Activated CD4-positive, alpha-beta T cell treated with anti-CD3 and anti-CD28 coated beads for 36 hours (primary cell): ENCODE results near the gene GNRH2. TPM values are rescaled to one million over a fixed set of nuclear protein-coding genes. Genes with fewer than 3 reads are reported as not detected.
A peak's percentile ranks its signal among the peaks of the same experiment; 100 is the strongest.
"Not testable (repeated sequence)": the region's sequence is repeated elsewhere in the genome, so short reads cannot be mapped to it uniquely, and the experiment has no call there.

Source experiments
- ATAC-seq: fragments of 200-7000 bp; cut with Tn5 transposase; one replicate; pipeline ENCODE4 v1.10.0; 2021; ENCODE audit warnings: mild to moderate bottlenecking, moderate library complexity
- CTCF ChIA-PET: fragments of 350-600 bp; sonication (Branson Sonifier 250); formaldehyde crosslinking; loops from one replicate; lab custom pipeline; 2021; ENCODE audit warnings: antibody characterized with exemption; lab: Charles Lee
- POLR2A ChIA-PET: fragments of 350-600 bp; sonication (Branson Sonifier 250); formaldehyde crosslinking; loops from one replicate; lab custom pipeline; 2021; ENCODE audit warnings: antibody characterized with exemption, inconsistent platforms; lab: Charles Lee
- DNase-seq: peaks from one replicate; pipeline ENCODE4 v3.0.0-alpha.2; 2020
- H3K27ac Mint-ChIP-seq: one replicate; pipeline ENCODE4 v1.8.0; 2021; ENCODE audit warnings: mixed read lengths
- H3K27me3 Mint-ChIP-seq: one replicate; pipeline ENCODE4 v1.8.0; 2021; ENCODE audit warnings: mixed read lengths
- H3K36me3 Mint-ChIP-seq: one replicate; pipeline ENCODE4 v1.8.0; 2021; ENCODE audit warnings: low read depth, mixed read lengths
- H3K4me1 Mint-ChIP-seq: one replicate; pipeline ENCODE4 v1.8.0; 2021; ENCODE audit warnings: mixed read lengths
- H3K4me3 Mint-ChIP-seq: one replicate; pipeline ENCODE4 v1.8.0; 2021; ENCODE audit warnings: mild to moderate bottlenecking, moderate library complexity, mixed read lengths
- H3K9me3 Mint-ChIP-seq: one replicate; pipeline ENCODE4 v1.8.0; 2021; ENCODE audit warnings: low read depth, mixed read lengths
- intact Hi-C, 2 experiments: fragments of 100-400 bp; cut with DNase I in 1 of 2; cut with micrococcal nuclease in 1 of 2; formaldehyde crosslinking; loops; one replicate each; pipeline versions ENCODE4 v1.14.2 to v1.15.1; 2022 to 2024; cut with DNase I, micrococcal nuclease
- total RNA-seq, 2 experiments: library from RNA; stranded (reverse); gene quantifications; one replicate each; pipeline ENCODE4 v1.2.3, GENCODE V29; 2021

Gene GNRH2
- total RNA-seq, 2 experiments from 2014 or later = 8.0 to 8.3 TPM

DNA sequence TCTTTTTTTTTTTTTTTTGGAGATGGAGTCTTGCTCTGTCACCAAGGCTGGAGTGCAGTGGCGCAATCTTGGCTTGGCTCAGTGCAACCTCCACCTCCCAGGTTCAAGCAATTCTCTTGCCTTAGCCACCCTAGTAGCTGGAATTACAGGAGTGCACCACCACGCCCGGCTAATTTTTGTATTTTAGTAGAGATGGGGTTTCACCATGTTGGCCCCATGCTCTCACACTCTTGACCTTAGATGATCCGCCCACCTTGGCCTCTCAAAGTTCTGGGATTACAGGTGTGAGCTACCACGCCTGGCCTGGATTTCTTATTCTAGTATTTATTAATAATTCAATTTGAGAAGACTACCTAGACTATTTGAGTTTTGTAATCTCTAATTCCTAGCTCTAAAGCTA, 28.1 kb upstream of the GNRH2 start:
- ATAC-seq, H3K9me3 Mint-ChIP-seq, H3K27me3 Mint-ChIP-seq: not testable (repeated sequence)
- Mint-ChIP-seq H3K4me1 (peaks cover 72% of the 10 kb centered on the region), H3K36me3 (peaks cover 49% of the 10 kb centered on the region), H3K4me3 (peak overlapping the region; percentile 30), H3K27ac (peak overlapping the region; percentile 95)
- ChIA-PET CTCF (interaction anchor here (0.6 to 1.9 kb wide), 10 partner anchors 12 to 493 kb away, joined by 3 to 9 read pairs (median 4); no protein-coding TSS in a partner anchor), POLR2A (interaction anchor here (0.5 to 2.4 kb wide), 12 partner anchors 10 to 545 kb away, joined by 3 to 39 read pairs (median 8); partner anchors contain the start of gene SNRPB)
- intact Hi-C loops = loop anchor here (1.0 to 2.0 kb wide), 2 partner anchors 15 to 16 kb away; no protein-coding TSS in a partner anchor
- peak; percentile 38 for DNase-seq

DNA sequence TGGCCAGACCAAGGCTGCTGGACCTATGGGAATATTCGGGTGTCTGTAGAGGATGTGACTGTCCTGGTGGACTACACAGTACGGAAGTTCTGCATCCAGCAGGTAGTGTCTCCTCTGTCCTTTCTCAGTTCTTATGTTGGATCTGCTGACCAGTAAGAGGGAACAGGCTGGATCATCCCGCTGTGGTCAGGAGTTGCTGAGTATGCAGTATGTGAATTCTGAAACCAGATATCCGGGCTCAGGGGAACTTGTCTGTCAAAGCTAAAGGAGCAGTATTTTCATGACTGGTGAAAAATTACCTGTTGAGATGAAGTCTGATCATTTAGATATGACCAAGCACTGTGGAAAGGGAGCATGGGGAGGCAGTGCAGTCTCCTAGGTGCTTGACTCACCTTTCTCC, 22.1 kb upstream of the GNRH2 start:
- Mint-ChIP-seq H3K4me1 (peaks cover 18% of the 10 kb centered on the region), H3K36me3 (peaks cover 46% of the 10 kb centered on the region), H3K4me3 (no peak overlapping the region), H3K27me3 (no peaks in the 10 kb centered on the region), H3K27ac (peak overlapping the region; percentile 69), H3K9me3 (no peaks in the 10 kb centered on the region)
- ATAC-seq (no peak), DNase-seq (no peak)
- intact Hi-C loops = no loop called here
- ChIA-PET POLR2A (no interaction called here), CTCF (interaction anchor here (0.6 to 0.8 kb wide), 2 partner anchors 9 to 67 kb away, joined by 3 to 4 read pairs; no protein-coding TSS in a partner anchor)

GRCh38 chr20:3021777-3022176, 21.6 kb upstream of the GNRH2 start:
- intact Hi-C loops = no loop called here
- ChIA-PET CTCF (interaction anchor here (0.8 kb wide), 1 partner anchor 66 kb away, joined by 3 read pairs; no protein-coding TSS in a partner anchor), POLR2A (interaction anchor here (0.6 kb wide), 1 partner anchor 20 kb away, joined by 3 read pairs; no protein-coding TSS in a partner anchor)
- Mint-ChIP-seq H3K27me3 (no peaks in the 10 kb centered on the region), H3K4me3 (no peak overlapping the region), H3K9me3 (no peaks in the 10 kb centered on the region), H3K27ac (peak overlapping the region; percentile 69), H3K36me3 (peaks cover 48% of the 10 kb centered on the region), H3K4me1 (peaks cover 13% of the 10 kb centered on the region)
- ATAC-seq (no peak), DNase-seq (no peak)

GRCh38 chr20:3022559-3023490, 20.6 kb upstream of the GNRH2 start:
- ATAC-seq, H3K27me3 Mint-ChIP-seq, intact Hi-C loops: not testable (repeated sequence)

GRCh38 chr20:3027987-3028386, 15.4 kb upstream of the GNRH2 start:
- Mint-ChIP-seq H3K4me1 (peaks cover 12% of the 10 kb centered on the region), H3K9me3 (no peaks in the 10 kb centered on the region), H3K27ac (no peak overlapping the region), H3K27me3 (no peaks in the 10 kb centered on the region), H3K4me3 (no peak overlapping the region), H3K36me3 (peaks cover 47% of the 10 kb centered on the region)
- POLR2A ChIA-PET = no interaction called here
- intact Hi-C loops = no loop called here
- DNase-seq (no peak), ATAC-seq (no peak)
- CTCF ChIA-PET = no interaction called here

More at GRCh38 chr20:3022559-3023490, 20.6 kb upstream of the GNRH2 start:
- H3K4me1 Mint-ChIP-seq, POLR2A ChIA-PET, H3K4me3 Mint-ChIP-seq, DNase-seq, CTCF ChIA-PET, H3K9me3 Mint-ChIP-seq: not testable (repeated sequence)
- Mint-ChIP-seq H3K36me3 (peaks cover 47% of the 10 kb centered on the region), H3K27ac (peak overlapping the region; percentile 23)

DNA sequence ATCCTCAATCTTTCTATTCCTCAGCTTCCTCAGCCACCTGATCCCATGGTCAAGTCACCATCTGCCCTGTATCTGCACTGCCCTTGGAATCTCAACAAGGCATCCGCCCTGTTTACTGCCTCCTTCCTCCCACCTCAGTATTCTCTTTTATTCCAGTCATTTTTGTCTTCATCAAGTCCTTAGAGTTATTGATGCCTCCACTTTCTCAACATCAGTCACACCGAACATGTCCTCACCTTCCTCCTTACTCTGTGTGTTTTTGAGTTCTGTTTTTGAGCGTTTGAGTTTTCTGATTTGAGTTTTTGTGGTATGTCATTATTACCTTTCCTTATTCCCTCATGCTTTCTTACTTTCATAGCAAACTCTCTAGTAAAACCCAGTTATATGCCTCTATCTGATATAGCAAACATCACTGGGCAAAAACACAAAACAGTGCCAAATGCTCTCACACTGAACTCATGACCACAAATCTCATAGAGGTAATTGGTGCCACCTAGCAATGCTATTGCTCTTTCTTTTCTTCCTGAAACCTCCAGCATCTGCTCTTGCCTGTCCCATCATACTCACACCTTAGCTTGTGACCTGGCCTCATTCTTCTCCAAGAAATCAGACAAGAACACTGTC, 11.8 kb upstream of the GNRH2 start:
- Mint-ChIP-seq H3K27me3 (no peaks in the 10 kb centered on the region), H3K9me3 (no peaks in the 10 kb centered on the region), H3K27ac (no peak overlapping the region), H3K36me3 (peaks cover 54% of the 10 kb centered on the region), H3K4me3 (no peak overlapping the region), H3K4me1 (peaks cover 12% of the 10 kb centered on the region)
- CTCF ChIA-PET = interaction anchor here (0.6 to 2.2 kb wide), 4 partner anchors 11 to 46 kb away, joined by 3 to 4 read pairs (median 4); no protein-coding TSS in a partner anchor
- peak; percentile 78 for ATAC-seq
- intact Hi-C loops = loop anchor here (1.0 to 2.0 kb wide), 2 partner anchors 16 to 17 kb away; no protein-coding TSS in a partner anchor
- peak; percentile 23 for DNase-seq
- POLR2A ChIA-PET = interaction anchor here (1.5 to 3.6 kb wide), 2 partner anchors 17 to 20 kb away, joined by 15 to 17 read pairs; no protein-coding TSS in a partner anchor

DNA sequence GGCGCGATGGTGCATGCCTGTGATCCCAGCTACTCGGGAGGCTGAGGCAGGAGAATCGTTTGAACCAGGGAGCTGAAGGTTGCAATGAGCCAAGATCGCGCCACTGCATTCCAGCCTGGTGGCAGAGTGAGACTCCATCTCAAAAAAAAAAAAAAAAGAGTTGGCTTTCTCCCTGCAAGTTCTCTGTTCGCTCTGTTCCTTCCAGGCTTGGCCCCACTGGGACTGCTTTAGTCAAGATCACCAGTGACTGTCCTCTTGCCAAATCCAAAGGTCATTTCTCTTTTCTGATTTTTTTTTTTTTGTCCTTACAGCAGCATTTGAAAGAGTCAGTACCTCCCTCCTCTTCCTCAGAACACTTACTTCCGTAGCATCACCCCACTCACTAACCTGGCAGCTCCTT, 10.8 kb upstream of the GNRH2 start:
- peaks cover 45% of the 10 kb centered on the region for H3K36me3 Mint-ChIP-seq
- H3K4me1 Mint-ChIP-seq = peaks cover 12% of the 10 kb centered on the region
- no peaks in the 10 kb centered on the region for H3K27me3 Mint-ChIP-seq
- ATAC-seq (no peak), DNase-seq (no peak)
- intact Hi-C loops = no loop called here
- ChIA-PET CTCF (interaction anchor here (2.2 kb wide), 1 partner anchor 12 kb away, joined by 4 read pairs; no protein-coding TSS in a partner anchor), POLR2A (interaction anchor here (1.5 kb wide), 1 partner anchor 18 kb away, joined by 17 read pairs; no protein-coding TSS in a partner anchor)
- no peaks in the 10 kb centered on the region for H3K9me3 Mint-ChIP-seq
- H3K27ac Mint-ChIP-seq = no peak overlapping the region
- no peak overlapping the region for H3K4me3 Mint-ChIP-seq

- Mint-ChIP-seq H3K27ac (peak overlapping the region; percentile 17), H3K36me3 (peaks cover 37% of the 10 kb centered on the region), H3K4me3 (no peak overlapping the region), H3K4me1 (no peaks in the 10 kb centered on the region), H3K9me3 (no peaks in the 10 kb centered on the region), H3K27me3 (no peaks in the 10 kb centered on the region)
- intact Hi-C loops = no loop called here
- no peak for ATAC-seq
- POLR2A ChIA-PET = interaction anchor here (0.6 kb wide), 2 partner anchors 23 to 256 kb away, joined by 3 to 5 read pairs; no protein-coding TSS in a partner anchor
- DNase-seq = no peak
- CTCF ChIA-PET = interaction anchor here (2.8 kb wide), 1 partner anchor 16 kb away, joined by 12 read pairs; no protein-coding TSS in a partner anchor
Observed at GRCh38 chr20:3037654-3038053, 5.8 kb upstream of the GNRH2 start.

- no peak overlapping the region for H3K4me3 Mint-ChIP-seq
- ChIA-PET POLR2A (no interaction called here), CTCF (interaction anchor here (2.8 kb wide), 1 partner anchor 15 kb away, joined by 12 read pairs; no protein-coding TSS in a partner anchor)
- H3K36me3 Mint-ChIP-seq = peaks cover 37% of the 10 kb centered on the region
- H3K9me3 Mint-ChIP-seq = no peaks in the 10 kb centered on the region
- ATAC-seq = no peak
- intact Hi-C loops = no loop called here
- no peaks in the 10 kb centered on the region for H3K27me3 Mint-ChIP-seq
- DNase-seq = no peak
- H3K4me1 Mint-ChIP-seq = no peaks in the 10 kb centered on the region
- peak overlapping the region; percentile 72 for H3K27ac Mint-ChIP-seq
Observed at GRCh38 chr20:3038454-3038853, 5.0 kb upstream of the GNRH2 start.

- DNase-seq (no peak), ATAC-seq (no peak)
- POLR2A ChIA-PET = no interaction called here
- no peaks in the 10 kb centered on the region for H3K27me3 Mint-ChIP-seq
- peaks cover 33% of the 10 kb centered on the region for H3K36me3 Mint-ChIP-seq
- CTCF ChIA-PET = interaction anchor here (0.8 to 2.8 kb wide), 2 partner anchors 14 to 146 kb away, joined by 3 to 12 read pairs; no protein-coding TSS in a partner anchor
- no peaks in the 10 kb centered on the region for H3K4me1 Mint-ChIP-seq
- H3K4me3 Mint-ChIP-seq = no peak overlapping the region
- peak overlapping the region; percentile 52 for H3K27ac Mint-ChIP-seq
- intact Hi-C loops = no loop called here
- H3K9me3 Mint-ChIP-seq = no peaks in the 10 kb centered on the region
Observed at GRCh38 chr20:3039426-3039825, 4.0 kb upstream of the GNRH2 start.

DNA sequence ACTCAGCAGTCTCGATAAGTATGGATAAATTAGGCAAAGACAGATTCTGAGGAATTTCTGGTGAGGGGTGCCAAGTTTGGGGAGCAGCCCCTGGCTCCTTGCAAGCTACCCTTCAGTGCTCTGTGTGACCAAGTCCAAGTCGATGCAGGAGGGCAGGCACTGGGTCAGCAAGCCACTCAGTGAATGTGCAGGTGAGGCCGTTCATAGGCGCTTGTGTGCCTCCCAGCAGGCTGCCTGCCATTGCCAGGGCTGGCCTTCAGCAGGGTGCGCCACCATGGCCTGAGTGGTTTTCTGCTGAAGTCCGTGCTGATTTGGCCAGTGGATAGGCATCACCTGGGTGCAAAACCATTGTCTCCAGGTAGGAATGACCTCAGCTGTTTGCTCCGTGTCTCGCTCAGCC, 3.3 kb upstream of the GNRH2 start:
- H3K4me3 Mint-ChIP-seq = no peak overlapping the region
- H3K9me3 Mint-ChIP-seq = no peaks in the 10 kb centered on the region
- DNase-seq (no peak), ATAC-seq (no peak)
- no peaks in the 10 kb centered on the region for H3K27me3 Mint-ChIP-seq
- H3K27ac Mint-ChIP-seq = peak overlapping the region; percentile 8
- peaks cover 2% of the 10 kb centered on the region for H3K4me1 Mint-ChIP-seq
- ChIA-PET POLR2A (no interaction called here), CTCF (no interaction called here)
- H3K36me3 Mint-ChIP-seq = peaks cover 26% of the 10 kb centered on the region
- intact Hi-C loops = no loop called here
